Suprapubic skin (tissue), 3 donors: Measurements from ENCODE around the gene ESRRG.

Experiments
- POLR2A ChIP-seq, 2 donors: fragments of 450-650 bp; IDR thresholded peaks; one replicate each; pipeline ENCODE4 v1.6.1; 2017; ENCODE audit warnings: antibody characterized with exemption in 2 of 2, mild to moderate bottlenecking in 2 of 2, moderate library complexity in 2 of 2
- TF ChIP-seq, protein P1 (sequence below), 2 donors: fragments of 200-600 bp in 1 of 2; fragments of 450-650 bp in 1 of 2; sonication (generic) in 1 of 2; IDR thresholded peaks; one replicate each; pipeline ENCODE4 v1.5.1; 2016 to 2019; ENCODE audit warnings: antibody characterized with exemption in 2 of 2, mild to moderate bottlenecking in 1 of 2, moderate library complexity in 1 of 2

DNA sequence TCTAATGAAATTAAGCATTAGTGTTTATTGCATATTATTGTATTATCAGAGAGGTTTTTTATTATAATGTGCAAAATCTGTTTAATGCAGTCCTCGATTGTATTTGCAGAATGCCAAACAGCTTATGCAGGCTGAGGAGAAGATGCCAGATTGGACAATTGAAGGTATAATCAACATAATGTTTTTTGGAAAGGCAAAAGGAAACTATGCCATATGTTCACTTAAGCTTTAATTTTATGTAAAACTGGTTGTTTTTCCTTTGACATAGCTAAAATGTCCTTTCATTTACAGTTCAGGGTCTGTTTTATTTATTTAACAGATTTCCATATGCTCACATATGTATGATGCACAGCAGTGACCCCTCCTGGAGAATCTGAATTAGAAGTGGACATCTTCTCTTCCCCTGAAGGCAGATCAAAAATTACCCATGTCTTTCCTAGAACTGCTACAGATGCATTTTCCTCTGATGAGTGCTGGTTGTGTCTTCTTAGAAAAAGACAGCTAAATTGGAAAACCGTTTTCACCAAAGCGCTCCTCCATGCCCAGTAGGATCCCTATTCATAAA, 156.5 kb downstream of the ESRRG start:
- TF ChIP-seq, protein P1, sequence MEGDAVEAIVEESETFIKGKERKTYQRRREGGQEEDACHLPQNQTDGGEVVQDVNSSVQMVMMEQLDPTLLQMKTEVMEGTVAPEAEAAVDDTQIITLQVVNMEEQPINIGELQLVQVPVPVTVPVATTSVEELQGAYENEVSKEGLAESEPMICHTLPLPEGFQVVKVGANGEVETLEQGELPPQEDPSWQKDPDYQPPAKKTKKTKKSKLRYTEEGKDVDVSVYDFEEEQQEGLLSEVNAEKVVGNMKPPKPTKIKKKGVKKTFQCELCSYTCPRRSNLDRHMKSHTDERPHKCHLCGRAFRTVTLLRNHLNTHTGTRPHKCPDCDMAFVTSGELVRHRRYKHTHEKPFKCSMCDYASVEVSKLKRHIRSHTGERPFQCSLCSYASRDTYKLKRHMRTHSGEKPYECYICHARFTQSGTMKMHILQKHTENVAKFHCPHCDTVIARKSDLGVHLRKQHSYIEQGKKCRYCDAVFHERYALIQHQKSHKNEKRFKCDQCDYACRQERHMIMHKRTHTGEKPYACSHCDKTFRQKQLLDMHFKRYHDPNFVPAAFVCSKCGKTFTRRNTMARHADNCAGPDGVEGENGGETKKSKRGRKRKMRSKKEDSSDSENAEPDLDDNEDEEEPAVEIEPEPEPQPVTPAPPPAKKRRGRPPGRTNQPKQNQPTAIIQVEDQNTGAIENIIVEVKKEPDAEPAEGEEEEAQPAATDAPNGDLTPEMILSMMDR (IDR thresholded peaks at IDR 0.05), result no peak
- no peak for TF ChIP-seq POLR2A (IDR thresholded peaks at IDR 0.05)
